PC-3 (cell line): ENCODE results near the gene SPDYE1. TPM values are rescaled to one million over a fixed set of nuclear protein-coding genes. Genes with fewer than 3 reads are reported as not detected.
"Not testable (repeated sequence)": the region's sequence is repeated elsewhere in the genome, so short reads cannot be mapped to it uniquely, and the experiment has no call there.

Experiments used
- ATAC-seq: fragments of 200-7000 bp; cut with Tn5 transposase; 2 replicates; pipeline ENCODE4 v1.9.1; 2020; ENCODE audit warnings: mild to moderate bottlenecking, moderate library complexity
- BruUV-seq: library from RNA; stranded (reverse); fragments of 400-500 nt; replicated peaks from 2 replicates; lab custom pipeline; 2021; lab: Mats Ljungman, UMichigan
- CTCF ChIA-PET: fragments of 300-600 bp; sonication (Branson Sonifier 250); formaldehyde crosslinking; loops from one replicate; lab custom pipeline; 2022; ENCODE audit warnings: antibody characterized with exemption; lab: Charles Lee
- POLR2A ChIA-PET: fragments of 300-600 bp; sonication (Branson Sonifier 250); formaldehyde crosslinking; loops from one replicate; lab custom pipeline; 2022; ENCODE audit warnings: antibody characterized with exemption; ENCODE audit not compliant: unreplicated experiment; lab: Charles Lee
- DNase-seq: peaks from one replicate; pipeline ENCODE4 v3.0.0-alpha.2; 2015
- H2AFZ ChIP-seq: fragments of 300-600 bp; sonication (generic); 2 replicates; pipeline ENCODE4 v1.6.0; 2016; ENCODE audit warnings: antibody characterized with exemption, low read length
- H3F3A ChIP-seq: fragments of 300-600 bp; sonication (generic); one replicate; pipeline ENCODE4 v1.6.0; 2017; ENCODE audit warnings: antibody characterized with exemption, low read length, control low read depth, mild to moderate bottlenecking; ENCODE audit not compliant: unreplicated experiment
- H3K27ac ChIP-seq: fragments of 300-600 bp; sonication (generic); 2 replicates; pipeline ENCODE4 v1.5.1; 2016; ENCODE audit warnings: mild to moderate bottlenecking, low read length
- H3K27me3 ChIP-seq: fragments of 300-600 bp; sonication (generic); 2 replicates; pipeline ENCODE4 v1.6.1; 2016; ENCODE audit warnings: low read length, mixed read lengths
- H3K36me3 ChIP-seq: fragments of 300-600 bp; sonication (generic); 2 replicates; pipeline ENCODE4 v1.6.1; 2016; ENCODE audit warnings: low read depth, mixed run types, low read length, mixed read lengths
- H3K4me1 ChIP-seq: fragments of 300-600 bp; sonication (generic); 2 replicates; pipeline ENCODE4 v1.5.1; 2016; ENCODE audit warnings: low read length; ENCODE audit not compliant: insufficient read depth
- H3K4me2 ChIP-seq: fragments of 300-600 bp; sonication (generic); 2 replicates; pipeline ENCODE4 v1.6.0; 2016; ENCODE audit warnings: low read length
- H3K4me3 ChIP-seq: fragments of 300-600 bp; sonication (generic); 2 replicates; pipeline ENCODE4 v1.5.1; 2016; ENCODE audit warnings: mild to moderate bottlenecking, low read length, mixed read lengths
- H3K79me2 ChIP-seq: fragments of 300-600 bp; sonication (generic); 2 replicates; pipeline ENCODE4 v1.6.1; 2017; ENCODE audit warnings: low read length, mixed read lengths
- H3K9ac ChIP-seq: fragments of 300-600 bp; sonication (generic); 2 replicates; pipeline ENCODE4 v1.6.0; 2016; ENCODE audit warnings: mild to moderate bottlenecking, low read length
- H3K9me2 ChIP-seq: fragments of 300-600 bp; sonication (generic); replicated peaks from 2 replicates; pipeline ENCODE4 v1.6.1; 2016; ENCODE audit warnings: mixed run types, low read length, mixed read lengths
- H3K9me3 ChIP-seq: fragments of 300-600 bp; sonication (generic); 2 replicates; pipeline ENCODE4 v1.6.1; 2016; ENCODE audit warnings: low read length, mixed read lengths
- H4K20me1 ChIP-seq: fragments of 300-600 bp; sonication (generic); 2 replicates; pipeline ENCODE4 v1.6.1; 2016; ENCODE audit warnings: low read length, mixed read lengths
- intact Hi-C: fragments of 100-400 bp; cut with micrococcal nuclease; formaldehyde crosslinking; loops from 2 replicates; pipeline ENCODE4 v1.9.0; 2023
- total RNA-seq: library from RNA; depleted of rRNA; stranded (reverse); fragments of >200 nt; gene quantifications from 2 replicates; pipeline ENCODE4 v1.2.3, GENCODE V29; 2014
- TF ChIP-seq, protein P1 (sequence below): fragments of 300-600 bp; sonication (generic); conservative IDR thresholded peaks from 2 replicates; pipeline ENCODE4 v1.5.1; 2017; ENCODE audit warnings: antibody characterized with exemption, low read depth, mild to moderate bottlenecking, low read length

The SPDYE1 gene
- total RNA-seq, 1 experiment from 2014 or later, result not detected

DNA sequence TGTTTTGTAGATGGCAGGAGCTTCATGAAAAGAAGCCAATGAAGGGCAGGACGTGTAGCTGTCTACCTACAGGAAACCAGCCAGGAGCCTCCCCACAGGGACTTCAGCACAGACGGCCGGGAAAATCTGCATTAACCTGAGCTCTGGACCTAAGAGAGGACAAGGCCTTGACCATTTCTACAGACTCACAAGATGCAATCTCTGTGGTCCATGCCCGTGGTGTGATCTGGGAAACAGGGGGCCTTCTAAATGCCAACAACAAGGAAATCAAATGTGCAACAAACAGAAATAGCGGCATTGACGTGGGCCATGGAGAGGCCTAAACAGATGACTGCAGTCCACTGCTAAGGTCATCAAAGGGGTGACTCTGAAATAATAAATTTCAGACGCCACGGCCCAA, 14.4 kb downstream of the SPDYE1 start:
- H3K4me3 ChIP-seq, DNase-seq, POLR2A ChIA-PET, ATAC-seq, H3K27me3 ChIP-seq, H3K9ac ChIP-seq, H3K4me1 ChIP-seq, H3K27ac ChIP-seq, H3K79me2 ChIP-seq, intact Hi-C loops, H3F3A ChIP-seq, H3K9me2 ChIP-seq, H4K20me1 ChIP-seq, H2AFZ ChIP-seq, H3K9me3 ChIP-seq, H3K4me2 ChIP-seq, H3K36me3 ChIP-seq, CTCF ChIA-PET, BruUV-seq: not testable (repeated sequence)

GRCh38 chr7:44015090-44015489, 17.4 kb downstream of the SPDYE1 start:
- DNase-seq, H3F3A ChIP-seq, CTCF ChIA-PET, POLR2A ChIA-PET, ATAC-seq, H3K4me3 ChIP-seq, H3K9me2 ChIP-seq, H3K9ac ChIP-seq, H3K4me1 ChIP-seq, intact Hi-C loops, H3K27ac ChIP-seq, H3K27me3 ChIP-seq, H3K9me3 ChIP-seq, H4K20me1 ChIP-seq, H3K36me3 ChIP-seq, H3K4me2 ChIP-seq, BruUV-seq, H2AFZ ChIP-seq: not testable (repeated sequence)
- H3K79me2 ChIP-seq, result peaks cover 12% of the 10 kb centered on the region; the same call in 1 of the 2 replicates

- intact Hi-C loops, BruUV-seq, H3F3A ChIP-seq, H3K27me3 ChIP-seq, H3K9me2 ChIP-seq, H3K36me3 ChIP-seq, H3K27ac ChIP-seq, H3K4me1 ChIP-seq, H4K20me1 ChIP-seq, H3K9me3 ChIP-seq: not testable (repeated sequence)
- peak; percentile 93 for ATAC-seq
- Histone ChIP-seq H2AFZ (peak overlapping the region; percentile 67), H3K79me2 (peaks cover 12% of the 10 kb centered on the region; the same call in 1 of the 2 replicates), H3K4me3 (peak overlapping the region; percentile 84), H3K4me2 (peak overlapping the region; percentile 73), H3K9ac (peak overlapping the region; percentile 88)
- DNase-seq, result peak; percentile 95
- ChIA-PET POLR2A (interaction anchor here (0.6 kb wide), 1 partner anchor 44 kb away, joined by 3 read pairs; no protein-coding TSS in a partner anchor), CTCF (interaction anchor here (0.5 to 1.1 kb wide), 6 partner anchors 53 to 587 kb away, joined by 3 to 4 read pairs (median 4); partner anchors contain the start of gene OGDH)
- TF ChIP-seq, protein P1, sequence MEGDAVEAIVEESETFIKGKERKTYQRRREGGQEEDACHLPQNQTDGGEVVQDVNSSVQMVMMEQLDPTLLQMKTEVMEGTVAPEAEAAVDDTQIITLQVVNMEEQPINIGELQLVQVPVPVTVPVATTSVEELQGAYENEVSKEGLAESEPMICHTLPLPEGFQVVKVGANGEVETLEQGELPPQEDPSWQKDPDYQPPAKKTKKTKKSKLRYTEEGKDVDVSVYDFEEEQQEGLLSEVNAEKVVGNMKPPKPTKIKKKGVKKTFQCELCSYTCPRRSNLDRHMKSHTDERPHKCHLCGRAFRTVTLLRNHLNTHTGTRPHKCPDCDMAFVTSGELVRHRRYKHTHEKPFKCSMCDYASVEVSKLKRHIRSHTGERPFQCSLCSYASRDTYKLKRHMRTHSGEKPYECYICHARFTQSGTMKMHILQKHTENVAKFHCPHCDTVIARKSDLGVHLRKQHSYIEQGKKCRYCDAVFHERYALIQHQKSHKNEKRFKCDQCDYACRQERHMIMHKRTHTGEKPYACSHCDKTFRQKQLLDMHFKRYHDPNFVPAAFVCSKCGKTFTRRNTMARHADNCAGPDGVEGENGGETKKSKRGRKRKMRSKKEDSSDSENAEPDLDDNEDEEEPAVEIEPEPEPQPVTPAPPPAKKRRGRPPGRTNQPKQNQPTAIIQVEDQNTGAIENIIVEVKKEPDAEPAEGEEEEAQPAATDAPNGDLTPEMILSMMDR, result peak; percentile 57
Observed at GRCh38 chr7:44018857-44019807, 21.4 kb downstream of the SPDYE1 start.

- ChIA-PET CTCF (interaction anchor here (0.5 to 1.1 kb wide), 5 partner anchors 53 to 587 kb away, joined by 3 to 4 read pairs (median 3); partner anchors contain the start of gene OGDH), POLR2A (interaction anchor here (0.6 kb wide), 1 partner anchor 44 kb away, joined by 3 read pairs; no protein-coding TSS in a partner anchor)
- not testable (repeated sequence) for H3K4me1 ChIP-seq, H2AFZ ChIP-seq, H3K4me2 ChIP-seq, H3K4me3 ChIP-seq, H3F3A ChIP-seq, H3K9ac ChIP-seq, H3K9me2 ChIP-seq, ATAC-seq, H3K9me3 ChIP-seq, H4K20me1 ChIP-seq, H3K36me3 ChIP-seq, BruUV-seq, H3K27me3 ChIP-seq, DNase-seq, H3K27ac ChIP-seq
- peaks cover 12% of the 10 kb centered on the region; the same call in 1 of the 2 replicates for H3K79me2 ChIP-seq
- intact Hi-C loops, result loop anchor here (2.0 kb wide), 1 partner anchor 177 kb away; no protein-coding TSS in a partner anchor
Observed at GRCh38 chr7:44019825-44020224, 22.1 kb downstream of the SPDYE1 start.

DNA sequence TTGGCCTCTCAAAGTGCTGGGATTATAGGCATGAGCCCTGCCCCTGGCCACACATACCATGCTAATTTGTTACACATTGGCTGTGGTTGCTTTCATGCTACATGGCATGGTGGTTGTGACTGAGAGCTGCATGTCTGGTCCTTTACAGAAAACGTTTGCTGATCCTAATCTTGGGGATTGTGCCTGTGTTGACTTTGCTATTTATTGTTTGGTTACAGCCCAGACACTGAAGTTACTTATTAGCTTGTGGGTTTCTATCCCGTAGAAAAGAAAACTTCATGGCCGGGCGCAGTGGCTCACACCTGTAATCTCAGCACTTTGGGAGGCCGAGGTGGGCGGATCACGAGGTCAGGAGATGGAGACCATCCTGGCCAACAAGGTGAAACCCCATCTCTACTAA, 24.4 kb downstream of the SPDYE1 start:
- intact Hi-C loops, H4K20me1 ChIP-seq, DNase-seq, H2AFZ ChIP-seq, H3K4me2 ChIP-seq, ATAC-seq, H3K36me3 ChIP-seq, H3K9ac ChIP-seq, H3K9me3 ChIP-seq, H3K9me2 ChIP-seq, POLR2A ChIA-PET, H3K4me3 ChIP-seq, CTCF ChIA-PET, H3K4me1 ChIP-seq, BruUV-seq, H3F3A ChIP-seq, H3K27me3 ChIP-seq, H3K27ac ChIP-seq: not testable (repeated sequence)
- H3K79me2 ChIP-seq, result peaks cover 12% of the 10 kb centered on the region; the same call in 1 of the 2 replicates
